GF-D8 (cell line): ENCODE data around the gene NSF.
"Not testable (repeated sequence)": the region's sequence is repeated elsewhere in the genome, so short reads cannot be mapped to it uniquely, and the experiment has no call there.

Experiments
- DNase-seq: peaks from one replicate; lab custom pipeline; 2025; lab: John Stamatoyannopoulos, UW

The NSF gene

DNA sequence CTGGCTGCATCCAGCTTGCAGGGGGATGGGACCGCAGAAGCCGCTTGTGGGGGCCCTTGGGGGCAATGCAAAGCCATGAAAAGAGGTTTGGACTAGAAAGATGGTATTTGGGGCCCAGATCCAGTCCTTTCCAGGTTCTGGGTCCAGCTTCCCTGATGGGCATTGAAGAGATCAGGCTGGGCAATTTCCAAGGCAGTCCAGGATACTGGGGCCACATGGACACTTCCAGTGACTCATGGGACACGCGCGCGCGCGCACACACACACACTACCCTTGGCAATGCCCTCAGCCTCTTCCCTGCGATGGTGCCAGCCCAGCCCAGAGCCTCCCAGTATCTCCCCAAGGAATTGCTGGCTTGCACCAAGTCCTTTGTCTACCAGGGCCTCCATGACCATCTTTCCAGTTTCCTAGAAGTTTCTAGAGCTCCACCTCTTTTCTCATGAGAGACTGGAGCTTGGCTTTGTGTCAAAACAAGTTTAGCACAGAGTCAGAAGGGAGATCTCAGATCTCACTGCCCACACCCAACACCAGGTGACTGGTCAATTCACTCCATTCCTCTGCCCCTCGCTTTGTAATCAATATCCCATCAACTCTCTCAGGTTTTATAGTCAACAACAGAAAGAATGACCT is 183.8 kb downstream of the NSF start:
- DNase-seq, result no peak

DNA sequence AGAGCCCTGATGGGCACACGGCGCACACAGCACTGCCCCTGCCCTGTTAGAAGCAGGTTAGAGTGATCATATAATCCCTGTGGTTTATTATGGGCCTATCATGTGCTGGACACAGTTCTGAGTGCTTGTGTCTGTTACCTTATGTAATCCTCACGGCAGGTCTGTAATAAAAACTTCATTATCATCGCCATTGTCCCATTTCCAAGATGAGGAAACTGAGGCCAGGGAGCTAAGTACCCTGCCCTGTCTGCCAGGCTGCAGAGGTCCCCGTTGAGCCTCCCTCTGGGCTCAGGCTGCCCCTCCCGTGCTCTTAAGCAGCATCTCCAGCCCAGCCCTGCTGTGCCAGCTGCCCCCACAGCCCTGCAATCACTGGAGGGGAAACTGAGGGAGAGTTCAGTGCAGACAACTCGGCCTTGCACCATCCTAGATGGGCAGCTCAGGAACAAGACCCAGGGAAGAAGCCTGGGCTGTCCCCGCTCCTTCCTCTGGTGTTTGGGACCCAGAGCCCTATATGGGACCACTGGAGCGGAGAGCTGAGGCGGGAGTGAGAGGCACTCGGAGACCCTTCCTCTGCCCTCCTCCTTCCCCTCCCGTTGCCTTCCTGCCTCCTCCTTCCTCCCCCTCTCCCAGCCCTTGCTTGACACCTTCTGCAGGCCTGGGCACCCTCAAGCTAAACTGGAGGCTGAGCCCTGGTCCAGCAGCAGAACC is 186.0 kb downstream of the NSF start:
- DNase-seq, result no peak

DNA sequence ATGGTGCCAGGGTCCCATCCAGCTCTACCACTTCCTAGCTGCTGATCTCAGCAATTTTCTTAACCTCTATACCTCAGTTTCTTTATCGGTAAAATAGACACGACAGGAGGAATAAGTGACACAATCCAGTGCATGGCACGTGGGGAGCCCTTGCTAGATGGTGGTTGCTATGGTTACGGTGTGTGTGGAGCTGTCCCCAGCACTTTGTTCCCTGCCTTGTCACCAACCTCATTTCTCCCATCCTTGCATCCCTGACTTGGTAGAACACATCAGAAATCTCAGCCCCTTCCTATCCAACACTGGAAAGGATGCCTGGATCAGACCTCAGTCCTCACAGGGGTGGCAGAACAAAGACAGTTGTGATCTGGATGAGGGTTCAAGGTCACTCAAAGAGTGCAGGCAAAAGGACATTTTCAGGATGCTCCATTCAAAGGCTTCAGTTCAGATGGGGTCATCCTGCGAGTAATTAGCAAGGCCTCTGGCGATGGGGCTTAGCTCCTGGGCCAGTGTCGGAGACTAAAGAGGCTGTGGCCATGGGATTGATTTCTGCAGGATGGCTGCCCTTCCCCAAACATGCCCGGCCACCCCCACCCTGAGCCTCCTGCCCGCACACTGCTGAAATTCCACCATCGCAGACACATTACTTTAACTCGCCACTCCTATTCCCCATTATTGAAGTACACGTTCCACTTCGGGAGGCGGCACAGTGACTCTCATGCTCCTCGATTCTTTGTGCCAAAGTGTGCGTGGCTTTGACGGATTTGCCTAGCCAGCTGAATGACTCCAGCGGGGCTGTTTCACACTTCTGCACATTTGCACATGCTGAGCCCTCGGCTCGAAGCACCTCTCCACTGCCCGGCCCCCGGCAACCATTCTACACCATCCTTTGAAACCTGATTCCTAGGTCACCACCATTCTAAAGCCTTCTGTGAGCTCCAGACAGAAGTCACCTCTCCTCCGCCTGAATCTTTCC is 187.8 kb downstream of the NSF start:
- DNase-seq, result no peak

DNA sequence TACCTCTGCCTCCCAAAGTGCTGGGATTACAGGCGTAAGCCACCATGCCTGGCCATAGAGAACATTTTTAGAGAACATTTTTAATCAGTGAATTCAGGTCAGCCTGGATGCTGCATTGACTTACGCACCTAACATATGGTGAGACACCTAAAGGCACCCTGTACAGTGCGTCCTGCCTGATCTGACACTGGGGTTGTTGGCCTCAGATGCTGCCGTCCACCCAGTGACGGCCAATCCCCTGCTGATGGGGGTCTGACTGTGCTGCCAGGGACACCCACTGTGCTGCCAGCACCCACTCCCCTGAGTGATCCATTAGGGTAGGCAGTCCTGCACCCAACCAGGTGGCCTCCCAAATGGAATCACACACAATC is 189.5 kb downstream of the NSF start:
- no peak for DNase-seq

DNA sequence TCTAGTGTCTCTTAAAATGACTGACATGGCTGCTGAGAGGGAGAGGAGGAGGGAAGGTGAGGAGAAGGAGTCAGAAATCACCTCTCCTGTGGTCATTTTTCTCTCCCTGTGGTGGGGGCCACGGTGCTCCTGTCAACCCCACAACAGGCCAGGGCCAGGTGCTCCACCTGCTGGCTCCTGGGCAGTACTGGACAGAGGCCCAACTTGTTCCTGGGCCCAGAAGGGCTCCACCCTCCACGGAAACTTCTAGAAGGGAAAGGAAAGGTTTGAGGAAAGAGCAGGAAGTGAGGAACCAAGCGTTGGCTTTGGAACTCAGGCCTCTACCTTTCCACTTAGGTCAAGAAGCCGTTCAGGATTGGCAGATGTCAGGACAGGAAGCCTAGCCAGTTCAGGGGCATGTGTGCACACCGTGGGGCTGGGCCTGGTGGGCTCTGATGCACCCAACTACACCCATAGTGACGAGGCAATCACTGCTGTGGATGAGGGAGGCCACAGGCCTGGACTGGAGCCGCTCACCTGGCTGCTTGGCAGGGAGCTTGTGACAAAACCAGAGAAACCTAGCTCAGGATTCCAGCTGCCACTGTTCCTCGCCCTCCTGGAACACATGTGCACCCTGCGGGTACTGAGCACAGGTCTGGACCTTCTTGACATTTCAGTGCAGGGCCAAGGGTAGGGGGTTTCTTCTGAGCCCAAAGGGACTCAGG is 191.9 kb downstream of the NSF start:
- DNase-seq, result no peak

DNA sequence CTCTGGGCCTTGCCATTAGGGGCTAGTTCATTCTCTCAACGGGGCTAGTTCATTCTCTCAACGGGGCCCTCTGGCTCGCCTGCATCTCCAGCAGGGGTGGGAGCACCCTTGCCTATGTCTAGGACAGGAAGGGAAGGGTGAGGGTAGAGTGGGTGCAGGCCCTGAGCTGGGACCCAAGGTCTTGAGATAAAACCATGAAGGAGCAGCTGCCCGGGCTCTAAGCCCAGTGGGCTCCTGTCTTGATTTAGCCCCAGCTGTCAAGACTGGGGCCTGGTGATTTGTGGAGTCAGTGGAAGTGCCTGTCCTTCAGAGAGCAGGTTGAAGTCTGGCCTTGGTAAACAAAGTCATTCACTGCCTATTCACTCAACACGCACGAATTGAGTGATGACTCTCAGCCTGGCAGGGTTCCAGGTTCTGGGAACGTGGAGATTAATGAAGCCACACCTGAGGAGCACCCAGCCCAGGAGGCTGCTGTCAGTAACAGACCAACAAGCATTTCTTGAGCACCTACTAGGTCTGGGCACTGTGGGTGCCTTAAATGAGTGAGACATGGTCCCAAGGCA is 192.6 kb downstream of the NSF start:
- DNase-seq, result no peak

DNA sequence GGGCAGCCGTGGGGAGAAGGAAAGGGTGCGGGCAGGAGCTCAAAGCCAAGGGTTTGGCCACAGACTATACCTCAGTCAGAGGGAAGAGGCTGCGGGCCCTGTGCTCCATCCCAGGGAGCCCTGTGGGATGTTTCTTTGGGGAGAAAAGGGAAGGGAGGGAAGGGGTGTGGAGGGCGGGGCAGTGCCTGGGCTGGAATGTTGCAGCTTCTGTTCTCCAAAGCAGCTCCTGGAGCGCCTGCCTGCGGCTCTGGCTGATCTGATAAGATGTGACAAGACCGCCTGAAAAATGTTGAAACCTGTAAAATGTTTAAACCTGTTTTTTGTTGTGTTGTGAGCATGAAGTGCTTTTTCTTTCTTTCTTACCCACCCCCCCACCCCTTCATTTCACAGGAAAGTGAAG is 195.2 kb downstream of the NSF start:
- DNase-seq, result no peak

DNA sequence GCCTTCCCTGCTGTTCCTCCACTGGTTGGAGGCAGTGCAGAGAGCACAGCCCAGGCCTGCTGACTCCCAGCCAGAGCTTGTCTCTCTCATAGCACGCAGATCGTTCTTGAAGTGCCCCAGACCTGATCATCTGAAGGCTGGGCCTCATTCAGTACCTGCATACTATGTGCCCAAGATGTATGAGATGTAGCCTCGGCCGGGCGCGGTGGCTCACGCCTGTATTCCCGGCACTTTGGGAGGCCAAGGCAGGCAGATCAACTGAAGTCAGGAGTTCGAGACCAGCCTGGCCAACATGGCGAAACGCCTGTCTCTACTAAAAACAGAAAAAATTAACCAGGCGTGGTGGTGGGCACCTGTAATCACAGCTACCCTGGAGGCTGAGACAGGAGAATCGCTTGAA is 197.0 kb downstream of the NSF start:
- DNase-seq, result no peak

DNA sequence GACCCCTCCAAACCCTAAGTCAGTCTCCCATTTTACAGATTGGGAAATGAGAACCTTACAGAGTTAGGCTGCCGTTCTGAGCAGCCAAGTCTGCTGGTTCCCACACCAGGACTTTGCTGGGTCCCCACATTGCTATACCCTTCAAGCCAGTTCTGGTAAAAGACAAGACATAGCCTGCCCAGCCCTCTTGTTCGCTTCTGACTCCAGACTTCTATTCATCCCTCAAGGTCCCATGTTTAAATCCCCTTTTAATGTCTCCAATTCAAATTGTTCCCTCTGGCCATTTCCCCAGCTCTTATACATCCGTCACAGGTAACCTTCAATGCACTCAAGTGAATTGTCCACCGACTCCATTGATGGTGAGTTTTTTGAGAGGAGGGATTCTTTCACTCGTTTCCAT is 197.8 kb downstream of the NSF start:
- DNase-seq, result no peak

DNA sequence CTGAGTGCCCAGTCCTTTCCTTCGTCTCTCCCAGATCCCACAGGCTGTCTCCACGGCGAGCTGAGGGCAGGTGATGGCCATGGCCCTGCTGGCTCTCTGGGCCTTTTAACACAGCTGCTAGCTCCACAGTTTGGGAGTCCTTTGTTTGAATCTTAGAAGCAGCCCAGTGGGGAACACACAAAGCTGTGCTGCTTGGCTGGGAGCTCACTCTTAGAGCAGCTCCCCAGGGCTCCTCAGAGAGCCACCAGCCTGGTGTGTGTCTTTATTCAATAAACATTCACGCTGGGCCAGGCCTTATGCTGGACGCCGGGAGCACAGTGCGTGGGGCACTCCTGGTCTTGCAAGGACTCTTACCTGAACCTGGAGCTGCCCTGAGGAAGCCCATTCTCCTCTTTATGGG is 198.3 kb downstream of the NSF start:
- no peak for DNase-seq

DNA sequence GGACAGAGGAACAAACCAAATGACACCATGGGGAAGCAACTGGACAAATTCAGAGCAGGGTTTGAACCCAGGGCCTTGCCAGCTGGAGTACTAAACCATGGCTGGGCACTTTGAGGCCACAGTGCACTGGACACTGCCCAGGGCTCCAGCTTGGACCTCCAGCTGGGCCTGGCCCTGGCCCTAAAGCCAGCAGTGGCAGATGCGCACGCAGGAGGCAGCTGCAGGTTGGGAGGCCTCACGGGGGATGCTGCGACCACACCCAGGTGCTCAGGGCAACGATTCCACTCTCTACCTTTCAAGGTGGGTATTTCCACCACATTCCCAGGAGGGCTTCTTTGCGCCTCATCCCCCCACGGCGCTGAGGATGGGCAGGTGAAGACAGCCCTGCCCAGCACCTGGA is 199.1 kb downstream of the NSF start:
- no peak for DNase-seq

DNA sequence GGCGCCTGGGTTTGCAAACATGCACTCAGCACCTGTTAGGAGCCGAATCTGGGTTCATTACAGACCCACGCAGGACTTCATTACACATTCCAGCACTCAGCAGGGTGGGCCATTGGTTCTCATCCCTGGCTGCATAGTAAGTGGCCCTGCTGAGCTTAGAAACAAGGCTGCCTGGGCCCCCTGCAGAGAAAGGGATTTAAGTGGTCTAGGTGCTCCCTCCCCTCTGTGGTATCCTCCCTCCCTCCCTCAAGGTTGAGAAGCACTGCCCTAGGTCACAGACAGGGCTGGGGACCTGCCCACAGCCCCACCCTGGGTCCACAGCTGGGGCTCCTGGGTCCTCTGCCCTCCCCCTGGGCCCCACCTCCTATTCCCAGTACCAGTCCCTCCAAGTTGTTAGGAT is 199.7 kb downstream of the NSF start:
- no peak for DNase-seq

DNA sequence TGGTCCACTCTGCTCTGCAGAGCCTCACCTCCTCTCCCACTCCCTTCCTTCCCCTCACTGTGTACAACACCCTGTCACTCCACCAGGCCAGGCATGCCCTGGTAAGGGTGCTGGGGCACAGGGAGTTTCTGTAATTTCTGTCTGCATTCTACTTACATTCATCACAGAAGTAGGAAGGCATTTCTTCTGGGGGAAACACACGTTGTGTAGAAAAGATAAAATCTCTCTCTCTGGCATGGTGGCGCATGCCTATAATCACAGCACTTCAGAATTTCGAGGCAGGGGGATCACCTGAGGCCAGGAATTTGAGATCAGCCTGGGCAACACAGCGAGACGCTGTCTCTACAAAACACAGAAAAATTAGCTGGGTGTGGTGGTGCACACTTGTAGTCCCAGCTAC is 201.1 kb downstream of the NSF start:
- DNase-seq, result no peak

DNA sequence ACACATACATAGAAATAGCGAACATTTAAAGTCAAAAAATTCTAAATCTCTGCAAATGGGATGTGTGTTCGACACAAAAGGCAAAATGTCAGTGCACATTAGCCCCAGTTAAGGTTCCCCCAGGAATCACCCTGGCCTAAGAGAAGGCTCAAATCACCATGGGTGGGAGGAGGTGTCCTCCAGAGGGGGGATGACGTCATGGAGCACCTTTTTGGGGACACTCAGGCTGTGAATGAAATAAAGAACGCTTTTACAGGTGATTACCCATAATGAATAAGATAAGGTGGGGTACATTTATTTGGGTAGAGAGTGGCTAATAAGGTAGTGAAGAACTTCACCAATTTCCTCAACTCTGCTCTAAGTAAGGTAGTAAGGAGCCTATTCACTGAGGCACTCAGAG is 201.6 kb downstream of the NSF start:
- no peak for DNase-seq

DNA sequence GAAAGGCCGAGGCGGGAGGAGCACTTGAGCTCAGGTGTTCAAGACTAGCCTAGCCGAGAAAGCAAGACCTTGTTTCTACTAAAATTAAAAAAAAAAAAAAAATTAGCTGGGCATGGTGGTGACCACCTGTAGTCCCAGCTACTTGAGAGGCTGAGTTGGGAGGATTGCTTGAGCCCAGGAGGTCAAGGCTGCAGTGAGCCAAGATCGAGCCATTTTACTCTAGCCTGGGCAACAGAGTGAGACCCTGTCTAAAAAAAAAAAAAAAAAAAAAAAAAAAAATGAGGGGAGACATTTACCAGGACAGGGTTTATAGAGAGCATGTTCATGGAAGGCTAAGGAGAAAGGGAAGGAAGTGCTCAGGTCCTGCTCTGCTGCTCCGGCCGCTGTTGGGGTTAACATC is 202.6 kb downstream of the NSF start:
- not testable (repeated sequence) for DNase-seq

DNA sequence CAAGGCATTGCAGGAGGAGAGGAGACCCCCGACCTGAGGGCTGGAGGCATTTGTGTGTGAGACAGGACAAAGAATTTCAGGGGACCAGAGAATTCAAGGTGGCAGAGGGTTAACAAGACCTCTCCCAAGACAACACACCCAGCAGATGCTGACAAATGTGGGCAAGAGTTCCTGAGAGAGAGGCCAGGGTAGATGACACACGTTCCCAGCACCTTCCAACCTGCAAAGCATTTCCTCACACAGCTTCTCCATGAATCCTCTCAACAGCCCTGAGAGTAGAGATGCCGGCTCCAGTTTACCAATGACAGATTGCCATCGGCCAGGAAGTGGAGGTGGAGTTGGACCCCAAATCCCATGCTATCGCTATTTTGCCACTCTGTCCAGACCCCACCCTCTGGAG is 203.1 kb downstream of the NSF start:
- no peak for DNase-seq

DNA sequence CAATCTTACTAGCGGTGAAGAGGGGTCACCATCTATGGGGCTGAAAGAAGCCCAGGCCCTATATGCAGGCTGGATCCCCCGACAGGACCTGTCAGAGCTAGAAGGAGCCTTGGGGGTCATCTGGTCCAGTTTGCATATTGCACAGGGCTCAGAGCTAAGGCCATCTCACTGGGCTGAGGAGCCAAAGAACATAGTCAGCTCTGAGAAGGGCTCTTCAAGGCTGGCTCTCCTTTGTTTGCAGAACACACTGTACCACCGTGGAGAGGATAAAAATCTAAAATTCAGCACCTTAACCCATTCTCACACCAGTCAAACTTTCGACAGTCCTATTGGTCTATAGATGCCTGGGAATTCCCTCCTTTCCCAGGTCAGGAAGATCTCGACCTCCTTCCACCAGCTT is 203.8 kb downstream of the NSF start:
- no peak for DNase-seq

DNA sequence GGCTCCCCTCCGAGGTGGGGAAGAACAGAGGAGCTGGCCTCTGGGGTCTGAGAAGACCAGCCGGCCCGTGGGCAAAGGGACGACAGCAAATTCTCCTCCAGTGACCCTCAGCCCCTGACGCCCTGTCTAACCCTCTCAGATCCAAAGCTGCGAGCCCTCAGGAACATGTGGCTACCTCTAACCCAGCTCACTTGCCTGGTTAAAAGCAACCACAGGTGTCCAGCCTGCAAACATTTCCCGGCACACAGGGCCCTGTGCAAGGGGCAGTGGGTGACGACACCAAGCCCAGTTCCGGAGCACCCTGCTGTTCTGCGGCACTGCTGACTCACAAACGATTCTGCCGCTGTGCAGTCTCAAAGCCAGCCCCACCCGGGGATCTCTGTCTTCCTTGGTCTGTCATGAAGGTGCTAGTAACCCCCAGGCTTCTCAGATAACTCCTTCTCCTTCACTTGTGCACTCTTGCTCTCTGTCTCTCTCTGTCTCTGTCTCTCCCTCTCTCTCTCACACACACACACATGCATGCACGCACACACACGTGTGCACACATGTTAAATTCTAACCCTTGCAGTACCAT is 205.0 kb downstream of the NSF start:
- no peak for DNase-seq

DNA sequence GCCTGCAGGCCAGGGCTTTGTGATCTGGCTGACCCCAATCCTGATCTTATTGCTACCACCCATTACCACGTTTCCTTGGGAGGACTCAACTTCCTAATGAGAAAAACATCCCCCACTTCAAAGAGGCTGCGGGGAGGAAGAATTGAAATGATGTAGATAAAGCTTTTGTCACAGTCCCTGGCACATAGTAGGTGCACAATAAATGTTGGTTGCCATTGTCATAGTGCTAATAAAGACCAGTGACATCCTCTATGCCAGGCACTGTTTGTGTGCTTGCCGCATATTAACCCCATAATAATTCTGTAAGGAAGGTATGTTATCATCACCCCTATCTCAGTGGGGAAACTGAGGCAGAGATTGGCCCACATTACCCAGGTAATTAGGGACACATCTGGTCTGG is 205.6 kb downstream of the NSF start:
- no peak for DNase-seq

DNA sequence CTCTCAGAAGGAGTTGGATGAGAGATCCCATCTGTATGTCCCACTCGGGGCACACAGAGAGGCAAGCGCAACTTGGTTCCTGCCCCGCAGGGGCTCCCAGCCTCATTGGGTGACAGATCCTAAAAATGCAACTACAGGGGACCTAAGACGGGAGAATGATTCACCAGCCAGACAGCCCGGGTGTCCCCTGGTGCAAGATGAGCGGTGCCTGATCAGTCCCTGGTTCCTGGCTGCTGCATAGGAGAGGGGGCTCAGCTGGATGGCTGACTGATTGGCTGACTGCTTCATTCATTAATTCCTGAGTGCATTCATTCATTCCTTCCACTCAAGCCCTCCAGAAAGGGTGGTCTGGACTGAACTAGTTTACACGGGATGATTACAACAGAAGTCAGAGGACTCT is 206.1 kb downstream of the NSF start:
- no peak for DNase-seq

DNA sequence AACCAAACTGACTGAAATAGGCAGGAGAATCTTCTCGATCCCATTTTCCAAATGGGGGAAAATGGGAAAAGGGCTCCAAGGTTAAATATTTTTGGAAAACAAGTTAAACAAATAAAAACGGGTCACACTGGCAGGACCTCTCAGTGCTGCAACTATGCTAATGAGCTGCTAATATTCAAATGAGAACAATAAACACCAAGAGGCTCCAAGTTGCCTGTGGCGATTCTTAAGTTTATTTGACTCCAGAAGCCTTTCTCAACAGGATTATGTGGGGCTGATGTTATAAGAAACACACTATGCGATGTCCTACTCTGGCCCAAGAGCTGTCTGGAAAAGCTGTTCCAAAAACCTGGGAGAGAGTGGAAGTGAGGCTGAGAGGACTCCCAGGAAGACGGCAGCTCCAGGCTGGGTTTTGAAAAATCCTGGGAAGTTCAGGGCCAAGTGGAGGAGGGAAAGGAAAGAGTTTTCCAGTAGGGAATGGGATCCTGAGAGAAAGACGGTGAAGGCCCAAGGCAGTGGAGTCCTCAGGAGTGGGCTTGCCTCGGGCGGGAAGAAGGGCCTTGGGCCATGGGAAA is 206.6 kb downstream of the NSF start:
- DNase-seq, result no peak
